Parathyroid adenoma (tissue), 2 donors: ENCODE results near the gene LCN6.
A peak's percentile ranks its signal among the peaks of the same experiment; 100 is the strongest.

Experiments
- H2AFZ ChIP-seq: fragments of 300-600 bp; sonication (generic); one replicate; pipeline ENCODE4 v1.7.0; 2017; ENCODE audit warnings: antibody characterized with exemption, mild to moderate bottlenecking
- H3K27ac ChIP-seq: fragments of 300-600 bp; sonication (generic); one replicate; pipeline ENCODE4 v1.7.0; 2017
- H3K27me3 ChIP-seq: fragments of 300-600 bp; sonication (generic); one replicate; pipeline ENCODE4 v1.7.0; 2017; ENCODE audit warnings: low read length; ENCODE audit not compliant: control insufficient read depth, insufficient read depth
- H3K36me3 ChIP-seq: fragments of 300-600 bp; sonication (generic); one replicate; pipeline ENCODE4 v1.7.0; 2017; ENCODE audit warnings: low read length; ENCODE audit not compliant: control insufficient read depth, insufficient read depth
- H3K4me1 ChIP-seq: fragments of 300-600 bp; sonication (generic); one replicate; pipeline ENCODE4 v1.7.0; 2017; ENCODE audit warnings: control low read depth
- H3K4me2 ChIP-seq: fragments of 300-600 bp; sonication (generic); one replicate; pipeline ENCODE4 v1.7.0; 2017; ENCODE audit warnings: low read length
- H3K4me3 ChIP-seq: fragments of 300-600 bp; sonication (generic); one replicate; pipeline ENCODE4 v1.7.0; 2017; ENCODE audit warnings: low read depth, low read length
- H3K79me2 ChIP-seq: fragments of 300-600 bp; sonication (generic); one replicate; pipeline ENCODE4 v1.7.0; 2017; ENCODE audit warnings: control low read depth
- H3K9ac ChIP-seq: fragments of 300-600 bp; sonication (generic); one replicate; pipeline ENCODE4 v1.7.0; 2017; ENCODE audit warnings: mild to moderate bottlenecking
- H3K9me3 ChIP-seq: fragments of 300-600 bp; sonication (generic); one replicate; pipeline ENCODE4 v1.7.0; 2017; ENCODE audit warnings: low read length; ENCODE audit not compliant: control insufficient read depth
- CTCF ChIP-seq: fragments of 300-600 bp; sonication (generic); IDR thresholded peaks from one replicate; pipeline ENCODE4 v1.7.0; 2017; ENCODE audit warnings: antibody characterized with exemption, mild to moderate bottlenecking
- donor health status: primary hyperparathyroidism.

Gene LCN6

GRCh38 chr9:136728080-136728547 is 20.2 kb downstream of the LCN6 start:
- H3K9ac ChIP-seq: peak overlapping the region; percentile 72

GRCh38 chr9:136726631-136727191 is 21.6 kb downstream of the LCN6 start:
- no peak overlapping the region for H3K9ac ChIP-seq
- H3K36me3 ChIP-seq: no peaks in the 10 kb centered on the region
- no peak overlapping the region for H2AFZ ChIP-seq
- H3K27ac ChIP-seq: no peak overlapping the region
- peaks cover 2% of the 10 kb centered on the region for H3K4me1 ChIP-seq
- H3K9me3 ChIP-seq: no peaks in the 10 kb centered on the region
- peaks cover 2% of the 10 kb centered on the region for H3K79me2 ChIP-seq
- no peaks in the 10 kb centered on the region for H3K27me3 ChIP-seq
- peak overlapping the region; percentile 93 for H3K4me3 ChIP-seq
- peak overlapping the region; percentile 98 for H3K4me2 ChIP-seq
- peak; percentile 24 for TF ChIP-seq CTCF

More at GRCh38 chr9:136728080-136728547, 20.2 kb downstream of the LCN6 start:
- Histone ChIP-seq H3K36me3 (no peaks in the 10 kb centered on the region), H3K79me2 (peaks cover 2% of the 10 kb centered on the region), H3K4me3 (peak overlapping the region; percentile 93), H3K9me3 (no peaks in the 10 kb centered on the region), H2AFZ (peak overlapping the region; percentile 78), H3K27me3 (no peaks in the 10 kb centered on the region), H3K27ac (no peak overlapping the region), H3K4me2 (peak overlapping the region; percentile 98), H3K4me1 (peaks cover 2% of the 10 kb centered on the region)
- TF ChIP-seq CTCF: peak; percentile 84

GRCh38 chr9:136726118-136726517 is 22.2 kb downstream of the LCN6 start:
- no peaks in the 10 kb centered on the region for H3K9me3 ChIP-seq
- peak overlapping the region; percentile 98 for H3K4me2 ChIP-seq
- no peaks in the 10 kb centered on the region for H3K27me3 ChIP-seq
- peak overlapping the region; percentile 93 for H3K4me3 ChIP-seq
- H2AFZ ChIP-seq: no peak overlapping the region
- H3K36me3 ChIP-seq: no peaks in the 10 kb centered on the region
- peaks cover 2% of the 10 kb centered on the region for H3K79me2 ChIP-seq
- H3K9ac ChIP-seq: no peak overlapping the region
- TF ChIP-seq CTCF: no peak
- H3K27ac ChIP-seq: no peak overlapping the region
- peaks cover 2% of the 10 kb centered on the region for H3K4me1 ChIP-seq

- H3K4me2 ChIP-seq: peak overlapping the region; percentile 22
- peak overlapping the region; percentile 11 for H3K4me3 ChIP-seq
- no peaks in the 10 kb centered on the region for H3K9me3 ChIP-seq
- no peaks in the 10 kb centered on the region for H3K36me3 ChIP-seq
- peaks cover 2% of the 10 kb centered on the region for H3K79me2 ChIP-seq
- H3K27ac ChIP-seq: no peak overlapping the region
- H3K4me1 ChIP-seq: peaks cover 2% of the 10 kb centered on the region
- no peaks in the 10 kb centered on the region for H3K27me3 ChIP-seq
- no peak for TF ChIP-seq CTCF
- H3K9ac ChIP-seq: no peak overlapping the region
- H2AFZ ChIP-seq: no peak overlapping the region
These were observed 22.7 kb downstream of the LCN6 start for GRCh38 chr9:136725612-136726011.

- Histone ChIP-seq H3K4me3 (no peak overlapping the region), H3K79me2 (peaks cover 2% of the 10 kb centered on the region), H3K9ac (no peak overlapping the region), H3K36me3 (no peaks in the 10 kb centered on the region), H3K27me3 (no peaks in the 10 kb centered on the region), H3K4me2 (no peak overlapping the region), H3K4me1 (peaks cover 2% of the 10 kb centered on the region), H3K27ac (no peak overlapping the region), H3K9me3 (no peaks in the 10 kb centered on the region), H2AFZ (no peak overlapping the region)
- no peak for TF ChIP-seq CTCF
These were observed 23.6 kb downstream of the LCN6 start for GRCh38 chr9:136724772-136725171.
